ENCODE data around the gene NT5DC1.

GRCh38 chr6:116286773-116287358 lies 186.2 kb downstream of the NT5DC1 start:
- TF ChIP-seq CTCF (conservative IDR thresholded peaks at IDR 0.05 in 1 of 2, IDR thresholded peaks at IDR 0.05 in 1 of 2; ENCODE audit: extremely low read depth in 1 of 2, insufficient read depth in 1 of 2, low read depth in 1 of 2, low read length in 2 of 2), result no peak
- no peak for TF ChIP-seq EZH2 (IDR thresholded peaks at IDR 0.05; ENCODE audit: borderline replicate concordance, low read length)

All from mammary epithelial cell (primary cell).